ENCODE measurements around the gene SLC30A3.
"Not testable (repeated sequence)": the region's sequence is repeated elsewhere in the genome, so short reads cannot be mapped to it uniquely, and the experiment has no call there.

The SLC30A3 gene

GRCh38 chr2:27280826-27281225, 18.0 kb upstream of the SLC30A3 start:
- in situ Hi-C loops (cut with MboI; ENCODE audit: low sequenced_read_pairs, unreplicated experiment), result loop anchor here (10.0 to 25.0 kb wide), 2 partner anchors 176 to 319 kb away; partner anchors contain the start of gene MAPRE3
- DNase-seq (ENCODE audit: low spot score), result no peak
- TF ChIP-seq CTCF (IDR thresholded peaks at IDR 0.05; ENCODE audit: borderline replicate concordance, control extremely low read depth, extremely low read depth, insufficient read depth, missing control alignments), result no peak

- in situ Hi-C loops (cut with MboI; ENCODE audit: low sequenced_read_pairs, unreplicated experiment), result loop anchor here (25.0 kb wide), 1 partner anchor 316 kb away; the partner anchor contains the start of gene MAPRE3
- TF ChIP-seq CTCF (IDR thresholded peaks at IDR 0.05; ENCODE audit: borderline replicate concordance, control extremely low read depth, extremely low read depth, insufficient read depth, missing control alignments), result no peak
- DNase-seq (ENCODE audit: low spot score), result no peak
These were observed 15.2 kb upstream of the SLC30A3 start for GRCh38 chr2:27278010-27278409.

- DNase-seq (ENCODE audit: low spot score), result no peak
- TF ChIP-seq CTCF (IDR thresholded peaks at IDR 0.05; ENCODE audit: borderline replicate concordance, control extremely low read depth, extremely low read depth, insufficient read depth, missing control alignments), result no peak
- in situ Hi-C loops (cut with MboI; ENCODE audit: low sequenced_read_pairs, unreplicated experiment), result loop anchor here (25.0 kb wide), 1 partner anchor 313 kb away; the partner anchor contains the start of gene MAPRE3
These were observed 12.6 kb upstream of the SLC30A3 start, which contains the start of gene DNAJC5G for GRCh38 chr2:27275211-27276150. DNAJC5G (plus strand) TSS chr2:27275433; CDS start chr2:27276729, 1,296 bp downstream.

- DNase-seq (ENCODE audit: low spot score); in situ Hi-C loops (cut with MboI; ENCODE audit: low sequenced_read_pairs, unreplicated experiment): not testable (repeated sequence)
These were observed 10.0 kb upstream of the SLC30A3 start for GRCh38 chr2:27272537-27273522.

- in situ Hi-C loops (cut with MboI; ENCODE audit: low sequenced_read_pairs, unreplicated experiment), result no loop called here
- no peak for DNase-seq (ENCODE audit: low spot score)
- no peak for TF ChIP-seq CTCF (IDR thresholded peaks at IDR 0.05; ENCODE audit: borderline replicate concordance, control extremely low read depth, extremely low read depth, insufficient read depth, missing control alignments)
These were observed 8.9 kb upstream of the SLC30A3 start for GRCh38 chr2:27271631-27272340.

GRCh38 chr2:27270670-27271069, 7.8 kb upstream of the SLC30A3 start:
- DNase-seq (ENCODE audit: low spot score), result no peak
- TF ChIP-seq CTCF (IDR thresholded peaks at IDR 0.05; ENCODE audit: borderline replicate concordance, control extremely low read depth, extremely low read depth, insufficient read depth, missing control alignments), result no peak
- in situ Hi-C loops (cut with MboI; ENCODE audit: low sequenced_read_pairs, unreplicated experiment), result no loop called here
